Measurements from ENCODE around the gene ALDH3A2. TPM values are rescaled to one million over a fixed set of nuclear protein-coding genes. Genes with fewer than 3 reads are reported as not detected.

Gene ALDH3A2
- total and polyA plus RNA-seq, 4 donors = 63.3 to 165 (median 80.4) TPM

- Histone ChIP-seq H3K27me3 (ENCODE audit: control insufficient read depth in 4 of 4, insufficient read depth in 4 of 4, low read length in 3 of 4) (no peaks in the 10 kb centered on the region), H3K4me3 (ENCODE audit: low read depth in 1 of 3, low read length in 3 of 3) (no peak overlapping the region), H3K36me3 (ENCODE audit: control insufficient read depth in 4 of 4, insufficient read depth in 3 of 4, low read depth in 1 of 4, low read length in 3 of 4) (no peaks in the 10 kb centered on the region), H3K4me1 (ENCODE audit: control insufficient read depth in 4 of 4, insufficient read depth in 4 of 4, low read length in 3 of 4) (no peaks in the 10 kb centered on the region), H3K9ac (ENCODE audit: low read depth in 1 of 2, low read length in 2 of 2) (no peak overlapping the region), H3K9me3 (ENCODE audit: control insufficient read depth in 4 of 4, low read length in 3 of 4) (no peaks in the 10 kb centered on the region), H3K27ac (ENCODE audit: low read depth in 1 of 2, low read length in 2 of 2) (no peak overlapping the region)
- TF ChIP-seq ATF3 (IDR thresholded peaks at IDR 0.05) = no peak
- no peak for TF ChIP-seq HNF4A (conservative IDR thresholded peaks at IDR 0.05)
- no peak for TF ChIP-seq CTCF (IDR thresholded peaks at IDR 0.05; ENCODE audit: low read depth, low read length, missing input control)
- TF ChIP-seq FOXA1 (IDR thresholded peaks at IDR 0.05) = no peak
- TF ChIP-seq MAX (IDR thresholded peaks at IDR 0.05) = no peak
- no peak for TF ChIP-seq REST (IDR thresholded peaks at IDR 0.05)
- TF ChIP-seq RAD21 (IDR thresholded peaks at IDR 0.05) = no peak
- no peak for TF ChIP-seq GABPA (IDR thresholded peaks at IDR 0.05 in 1 of 2, conservative IDR thresholded peaks at IDR 0.05 in 1 of 2)
- TF ChIP-seq YY1 (IDR thresholded peaks at IDR 0.05) = no peak
- TF ChIP-seq EGR1 (IDR thresholded peaks at IDR 0.05; ENCODE audit: low read depth in 2 of 2) = no peak
- no peak for TF ChIP-seq ZBTB33 (IDR thresholded peaks at IDR 0.05)
- no peak for DNase-seq (ENCODE audit: low spot score)
- WGBS = 91% methylated on average over 16 of the region's 16 CpGs
Observed at GRCh38 chr17:19713462-19713861, 64.9 kb downstream of the ALDH3A2 start.

GRCh38 chr17:19713901-19714361 is 65.4 kb downstream of the ALDH3A2 start:
- WGBS = 90% methylated on average over 28 of the region's 28 CpGs
- Histone ChIP-seq H3K36me3 (ENCODE audit: control insufficient read depth in 4 of 4, insufficient read depth in 3 of 4, low read depth in 1 of 4, low read length in 3 of 4) (no peaks in the 10 kb centered on the region), H3K9ac (ENCODE audit: low read depth in 1 of 2, low read length in 2 of 2) (no peak overlapping the region), H3K27ac (ENCODE audit: low read depth in 1 of 2, low read length in 2 of 2) (no peak overlapping the region), H3K4me1 (ENCODE audit: control insufficient read depth in 4 of 4, insufficient read depth in 4 of 4, low read length in 3 of 4) (no peaks in the 10 kb centered on the region), H3K27me3 (ENCODE audit: control insufficient read depth in 4 of 4, insufficient read depth in 4 of 4, low read length in 3 of 4) (no peaks in the 10 kb centered on the region), H3K9me3 (ENCODE audit: control insufficient read depth in 4 of 4, low read length in 3 of 4) (no peaks in the 10 kb centered on the region), H3K4me3 (ENCODE audit: low read depth in 1 of 3, low read length in 3 of 3) (no peak overlapping the region)
- no peak for DNase-seq (ENCODE audit: low spot score)
- TF ChIP-seq RXRA (IDR thresholded peaks at IDR 0.05) = no peak
- TF ChIP-seq FOXA2 (IDR thresholded peaks at IDR 0.05) = no peak
- TF ChIP-seq GABPA (IDR thresholded peaks at IDR 0.05 in 1 of 2, conservative IDR thresholded peaks at IDR 0.05 in 1 of 2) = no peak
- TF ChIP-seq YY1 (IDR thresholded peaks at IDR 0.05) = no peak
- no peak for TF ChIP-seq MAX (IDR thresholded peaks at IDR 0.05)
- TF ChIP-seq HNF4A (conservative IDR thresholded peaks at IDR 0.05) = no peak
- no peak for TF ChIP-seq TAF1 (conservative IDR thresholded peaks at IDR 0.05)
- no peak for TF ChIP-seq REST (IDR thresholded peaks at IDR 0.05)
- TF ChIP-seq FOXA1 (IDR thresholded peaks at IDR 0.05) = no peak
- no peak for TF ChIP-seq ZBTB33 (IDR thresholded peaks at IDR 0.05)

Measured in liver (tissue), 9 donors.